Measurements from ENCODE around the gene HSPA9.

HSPA9 gene

DNA sequence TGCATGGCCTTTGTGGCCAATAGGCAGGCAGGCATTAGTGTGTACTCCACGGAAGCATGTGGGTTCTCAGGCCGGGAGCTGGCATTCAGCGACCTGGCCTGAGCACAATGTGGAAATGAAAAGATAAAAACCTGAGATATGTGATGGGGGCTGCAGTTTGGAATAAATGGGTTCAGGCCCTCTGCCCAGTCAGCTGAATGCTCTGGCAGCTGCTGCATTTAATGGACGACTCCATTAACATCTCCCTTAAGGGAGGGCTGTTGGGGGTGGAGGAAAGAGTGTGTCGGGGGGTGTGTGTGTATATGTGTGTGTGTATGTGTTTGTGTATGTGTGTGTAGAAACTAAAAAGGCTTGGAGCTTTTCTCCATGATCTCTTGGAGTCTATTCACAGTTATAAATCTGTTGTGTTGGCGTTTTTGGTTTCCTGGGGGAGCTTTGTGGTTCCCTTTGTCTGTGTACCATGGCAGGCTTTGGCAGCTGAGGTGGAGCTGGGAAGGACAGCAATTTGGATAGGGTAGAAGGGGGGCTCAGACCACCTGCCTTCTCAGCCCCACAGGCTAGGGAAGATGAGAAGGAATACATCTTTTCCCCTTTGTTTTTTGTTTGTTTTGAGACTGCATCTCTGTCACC is 27.3 kb upstream of the HSPA9 start:
- peaks cover 66% of the 10 kb centered on the region for H3K27me3 Mint-ChIP-seq (ENCODE audit: low read depth)
- no peaks in the 10 kb centered on the region for H3K36me3 Mint-ChIP-seq (ENCODE audit: low read depth)
- peaks cover 7% of the 10 kb centered on the region for H3K4me1 Mint-ChIP-seq (ENCODE audit: low read depth)
- no peaks in the 10 kb centered on the region for H3K9me3 Mint-ChIP-seq
- no peak overlapping the region for H3K27ac Mint-ChIP-seq
- no peak overlapping the region for H3K4me3 Mint-ChIP-seq

DNA sequence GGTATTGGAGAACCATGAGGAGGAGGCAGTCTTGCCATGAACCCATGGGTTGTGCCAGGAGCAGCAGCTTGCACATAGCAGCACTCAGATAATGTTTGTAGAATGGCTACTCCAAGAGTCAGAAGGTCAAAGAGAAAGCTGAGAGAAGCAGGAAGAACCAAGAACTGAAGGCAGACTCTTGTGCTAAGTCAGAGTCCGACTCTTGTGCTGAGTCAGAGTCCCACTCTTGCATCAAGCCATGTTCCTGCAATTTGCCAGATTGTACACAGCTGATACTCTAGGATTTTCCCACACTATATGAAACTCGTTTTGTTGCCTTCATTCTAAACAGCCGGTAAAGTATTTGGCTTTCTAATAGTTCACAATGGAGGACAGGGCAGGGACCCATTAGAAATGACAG is 26.2 kb upstream of the HSPA9 start:
- no peaks in the 10 kb centered on the region for H3K36me3 Mint-ChIP-seq (ENCODE audit: low read depth)
- no peak overlapping the region for H3K4me3 Mint-ChIP-seq
- H3K9me3 Mint-ChIP-seq = no peaks in the 10 kb centered on the region
- no peak overlapping the region for H3K27ac Mint-ChIP-seq
- H3K27me3 Mint-ChIP-seq (ENCODE audit: low read depth) = peaks cover 69% of the 10 kb centered on the region
- H3K4me1 Mint-ChIP-seq (ENCODE audit: low read depth) = peaks cover 7% of the 10 kb centered on the region

DNA sequence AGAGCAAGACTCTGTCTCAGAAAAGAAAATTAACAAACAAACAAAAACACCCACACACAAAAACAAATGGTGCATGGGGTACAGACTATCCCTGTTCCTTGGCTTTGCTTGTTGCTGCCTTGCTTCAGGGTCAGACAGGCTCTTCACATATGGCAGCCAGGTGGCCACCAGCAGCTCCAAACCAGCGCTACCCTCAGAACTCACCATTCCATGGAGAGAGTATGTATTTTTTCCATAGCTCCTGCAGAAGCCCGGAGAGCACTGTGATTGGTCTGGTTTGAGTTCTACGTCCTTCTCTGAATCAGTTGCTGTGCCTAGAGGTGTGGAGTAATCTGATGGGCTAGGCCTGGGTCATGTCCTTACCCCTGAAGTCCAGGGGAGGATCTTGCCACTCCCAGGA is 25.2 kb upstream of the HSPA9 start:
- Mint-ChIP-seq H3K9me3 (no peaks in the 10 kb centered on the region), H3K27ac (no peak overlapping the region), H3K36me3 (ENCODE audit: low read depth) (no peaks in the 10 kb centered on the region), H3K4me3 (no peak overlapping the region), H3K27me3 (ENCODE audit: low read depth) (peaks cover 67% of the 10 kb centered on the region), H3K4me1 (ENCODE audit: low read depth) (peaks cover 7% of the 10 kb centered on the region)

DNA sequence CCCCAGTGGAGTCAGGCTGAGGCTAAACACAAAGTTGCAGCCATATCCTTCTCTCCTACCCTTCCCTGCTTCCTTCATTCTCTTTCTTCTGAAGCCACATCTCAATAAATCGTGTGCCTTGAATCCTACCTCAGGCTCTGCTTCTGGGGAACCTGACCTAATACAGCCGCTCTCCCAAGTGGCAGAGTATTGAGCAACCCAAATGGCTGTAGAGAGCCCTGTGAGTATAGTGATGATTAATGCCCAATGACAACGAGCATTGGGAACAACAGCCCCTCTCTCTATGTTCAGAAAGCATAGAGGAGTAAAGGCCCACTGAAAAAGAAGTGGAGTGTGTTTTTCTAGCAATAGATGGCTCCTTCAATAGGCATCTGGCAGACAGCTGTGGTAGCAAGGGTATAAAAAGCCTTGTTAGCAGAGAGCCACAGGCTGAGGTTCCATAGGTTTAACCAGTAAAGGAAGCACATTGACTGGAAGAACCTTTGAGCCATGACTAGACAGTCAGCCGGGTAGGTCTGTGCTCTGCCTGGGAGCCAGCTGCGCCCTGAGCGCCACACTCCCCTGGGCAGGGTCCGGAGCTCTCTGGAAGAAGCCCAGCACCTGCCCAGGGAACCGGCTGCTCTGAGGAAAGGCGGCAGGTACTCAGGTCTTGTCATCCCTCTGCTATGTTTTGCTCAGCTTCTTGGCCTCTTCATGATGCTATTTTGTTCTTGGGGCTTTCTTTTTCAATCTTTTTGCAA is 22.6 kb upstream of the HSPA9 start:
- Mint-ChIP-seq H3K4me1 (ENCODE audit: low read depth) (peaks cover 3% of the 10 kb centered on the region), H3K27ac (no peak overlapping the region), H3K27me3 (ENCODE audit: low read depth) (peaks cover 53% of the 10 kb centered on the region), H3K4me3 (no peak overlapping the region), H3K36me3 (ENCODE audit: low read depth) (no peaks in the 10 kb centered on the region), H3K9me3 (no peaks in the 10 kb centered on the region)

DNA sequence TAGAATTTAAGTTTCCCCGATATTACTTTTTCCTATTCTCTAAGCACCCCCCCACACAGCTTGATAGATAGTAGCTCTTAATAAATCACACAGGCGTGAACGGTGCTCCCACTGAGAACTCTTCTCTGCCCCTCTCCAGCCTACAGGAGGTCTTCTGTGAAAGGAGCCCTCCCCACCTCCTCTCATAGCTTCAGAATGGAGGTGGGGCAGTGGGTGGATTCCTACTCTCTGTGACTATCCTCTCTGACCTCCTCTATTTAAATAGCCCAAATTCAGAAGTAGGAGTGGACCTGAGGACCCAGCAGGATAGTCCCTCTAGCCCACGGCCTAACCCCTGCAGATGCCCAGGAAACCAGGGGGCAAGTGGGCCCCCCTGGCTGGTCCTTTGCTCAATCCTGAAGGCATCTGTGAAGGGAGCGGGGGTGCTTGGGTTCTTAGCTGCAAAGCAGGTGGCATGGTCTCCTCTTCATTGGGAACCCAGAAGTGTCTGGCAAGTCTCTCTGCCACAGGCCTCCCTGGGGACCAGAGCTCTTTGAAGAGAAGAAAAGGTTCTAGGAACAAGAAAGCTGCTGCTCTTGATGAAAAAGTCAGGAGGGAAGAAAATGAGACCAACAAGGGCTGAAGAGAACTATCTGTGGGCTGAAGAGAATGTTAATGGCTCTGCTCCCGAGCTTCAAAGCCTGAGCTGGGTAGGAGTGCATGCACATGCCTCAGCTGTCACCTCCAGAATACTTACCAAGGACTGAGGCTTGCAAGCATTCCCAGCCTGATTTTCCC is 21.1 kb upstream of the HSPA9 start:
- H3K36me3 Mint-ChIP-seq (ENCODE audit: low read depth) = no peaks in the 10 kb centered on the region
- H3K4me3 Mint-ChIP-seq = no peak overlapping the region
- H3K4me1 Mint-ChIP-seq (ENCODE audit: low read depth) = no peaks in the 10 kb centered on the region
- H3K27ac Mint-ChIP-seq = no peak overlapping the region
- no peaks in the 10 kb centered on the region for H3K9me3 Mint-ChIP-seq
- peaks cover 45% of the 10 kb centered on the region for H3K27me3 Mint-ChIP-seq (ENCODE audit: low read depth)

DNA sequence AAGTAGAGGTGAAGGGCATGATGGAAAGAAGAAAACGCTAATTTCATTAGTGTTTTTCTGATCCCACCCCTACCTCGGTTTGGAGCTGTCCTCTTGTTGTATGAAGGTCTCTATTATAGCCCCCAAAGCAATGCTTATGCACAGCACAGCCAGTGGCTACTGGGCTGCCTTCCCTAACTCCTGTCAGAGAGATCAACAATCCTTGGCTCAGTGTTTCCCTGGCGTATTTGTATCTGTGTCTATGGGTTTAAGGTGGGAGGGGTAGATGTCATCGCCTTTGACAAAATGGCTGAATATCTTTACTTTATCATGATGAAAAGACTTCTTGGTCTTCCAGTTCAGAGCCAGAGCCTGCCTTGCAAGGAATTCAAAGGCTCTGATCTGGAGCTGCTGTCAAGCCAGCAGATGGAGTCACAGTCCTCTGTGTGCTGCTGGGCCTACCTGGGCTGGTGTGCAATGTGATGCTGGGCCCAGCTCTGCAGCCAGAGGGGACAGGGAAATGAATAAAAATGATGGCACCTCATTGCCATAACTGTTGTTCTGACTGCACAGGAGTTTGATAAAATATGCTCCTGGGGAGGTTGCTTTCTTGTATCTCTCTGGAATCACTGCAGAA is 20.1 kb upstream of the HSPA9 start:
- H3K4me3 Mint-ChIP-seq = no peak overlapping the region
- no peaks in the 10 kb centered on the region for H3K4me1 Mint-ChIP-seq (ENCODE audit: low read depth)
- no peak overlapping the region for H3K27ac Mint-ChIP-seq
- peaks cover 42% of the 10 kb centered on the region for H3K27me3 Mint-ChIP-seq (ENCODE audit: low read depth)
- H3K36me3 Mint-ChIP-seq (ENCODE audit: low read depth) = no peaks in the 10 kb centered on the region
- no peaks in the 10 kb centered on the region for H3K9me3 Mint-ChIP-seq

DNA sequence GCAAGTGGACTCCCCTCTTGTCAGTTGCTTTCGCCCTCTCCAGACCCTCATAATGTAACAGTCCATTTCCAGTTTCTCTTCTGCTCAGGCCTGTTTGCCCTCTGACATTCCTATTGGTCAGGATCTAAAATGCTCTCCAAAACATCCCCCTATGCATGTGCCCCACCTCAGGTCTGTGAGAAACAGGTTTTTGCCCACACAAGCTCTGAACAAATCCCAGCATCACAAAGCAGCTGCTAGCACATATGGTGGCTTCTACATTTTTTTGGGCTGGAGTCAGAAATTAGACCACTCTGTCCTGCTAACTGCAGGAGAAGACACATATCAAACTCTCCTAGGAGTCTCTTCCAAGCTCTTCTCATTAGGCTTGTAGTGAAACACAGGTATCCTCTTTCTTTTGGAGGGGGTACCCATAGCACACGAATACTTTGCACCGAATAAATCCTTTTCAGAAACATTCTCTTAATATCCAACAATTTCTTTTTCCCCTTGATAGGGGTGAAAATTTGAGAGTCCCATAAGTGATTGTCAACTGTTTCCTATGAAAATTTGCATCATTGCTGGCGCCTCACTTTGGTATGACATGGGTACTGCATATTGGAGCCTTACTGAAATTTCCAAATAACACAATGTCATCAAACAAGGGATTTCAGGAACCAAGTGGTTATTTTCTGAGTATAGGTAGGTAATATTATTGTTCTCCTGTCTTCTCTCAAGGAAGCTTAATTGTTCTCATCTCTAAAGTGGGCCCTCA is 19.3 kb upstream of the HSPA9 start:
- Mint-ChIP-seq H3K27ac (no peak overlapping the region), H3K4me1 (ENCODE audit: low read depth) (no peaks in the 10 kb centered on the region), H3K9me3 (no peaks in the 10 kb centered on the region), H3K36me3 (ENCODE audit: low read depth) (no peaks in the 10 kb centered on the region), H3K27me3 (ENCODE audit: low read depth) (peaks cover 40% of the 10 kb centered on the region), H3K4me3 (no peak overlapping the region)

DNA sequence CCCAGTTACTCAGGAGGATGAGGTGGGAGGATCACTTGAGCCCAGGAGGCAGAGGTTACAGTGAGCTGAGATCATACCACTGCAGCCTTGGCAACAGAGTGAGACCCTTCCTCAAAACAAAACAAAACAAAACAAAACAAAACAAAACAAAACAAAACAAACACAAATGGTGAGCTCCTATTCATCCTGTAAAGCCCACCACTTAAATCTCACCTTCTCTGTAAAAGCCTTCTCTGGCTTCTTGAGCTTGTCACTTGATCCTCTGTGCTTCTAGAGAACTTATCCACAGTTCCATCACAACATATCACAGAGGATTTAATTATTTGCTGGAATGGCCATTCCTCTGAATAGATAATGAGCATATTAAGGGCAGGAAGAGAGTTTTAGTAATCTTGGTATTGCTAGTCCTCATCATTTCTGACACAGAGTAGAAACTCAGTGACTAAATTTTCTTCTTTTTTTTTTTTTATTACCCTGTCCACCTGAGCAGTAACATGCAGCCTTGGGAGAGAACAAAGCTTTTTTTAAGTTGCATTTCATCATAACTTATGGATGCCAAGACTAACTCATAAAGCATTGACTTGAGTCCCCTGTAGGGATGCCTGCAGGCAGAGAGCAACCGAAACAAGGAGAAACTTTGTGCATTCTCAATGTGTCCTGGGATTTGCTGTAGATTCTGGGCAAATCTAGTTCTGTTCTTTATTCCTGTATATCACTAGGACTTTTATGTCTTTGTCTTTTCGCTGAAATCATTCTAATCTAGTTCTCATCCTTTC is 13.0 kb upstream of the HSPA9 start:
- H3K36me3 Mint-ChIP-seq (ENCODE audit: low read depth) = no peaks in the 10 kb centered on the region
- H3K4me1 Mint-ChIP-seq (ENCODE audit: low read depth) = no peaks in the 10 kb centered on the region
- H3K27me3 Mint-ChIP-seq (ENCODE audit: low read depth) = peaks cover 51% of the 10 kb centered on the region
- H3K9me3 Mint-ChIP-seq = no peaks in the 10 kb centered on the region
- no peak overlapping the region for H3K4me3 Mint-ChIP-seq
- no peak overlapping the region for H3K27ac Mint-ChIP-seq

DNA sequence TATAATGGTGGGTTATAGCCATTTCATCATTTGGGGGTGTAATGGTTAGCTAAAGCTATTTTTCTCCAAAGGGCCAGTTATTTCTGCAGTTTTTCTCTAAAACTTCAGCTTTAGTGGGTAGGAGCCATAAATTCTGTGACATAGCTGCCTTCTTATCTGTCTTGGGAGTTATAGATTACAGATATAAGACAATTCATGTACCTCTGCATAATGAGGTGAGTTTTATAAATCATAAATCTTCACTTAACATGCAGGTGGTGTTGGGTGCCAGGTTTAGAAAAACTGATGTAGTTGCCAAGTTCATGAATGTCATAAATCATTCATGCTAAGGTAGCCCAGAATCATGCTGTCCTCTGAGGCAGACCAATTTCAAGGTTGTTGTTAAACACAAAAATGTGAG is 10.0 kb upstream of the HSPA9 start:
- Mint-ChIP-seq H3K9me3 (no peaks in the 10 kb centered on the region), H3K4me1 (ENCODE audit: low read depth) (no peaks in the 10 kb centered on the region), H3K27ac (no peak overlapping the region), H3K4me3 (no peak overlapping the region), H3K36me3 (ENCODE audit: low read depth) (no peaks in the 10 kb centered on the region), H3K27me3 (ENCODE audit: low read depth) (peaks cover 48% of the 10 kb centered on the region)

DNA sequence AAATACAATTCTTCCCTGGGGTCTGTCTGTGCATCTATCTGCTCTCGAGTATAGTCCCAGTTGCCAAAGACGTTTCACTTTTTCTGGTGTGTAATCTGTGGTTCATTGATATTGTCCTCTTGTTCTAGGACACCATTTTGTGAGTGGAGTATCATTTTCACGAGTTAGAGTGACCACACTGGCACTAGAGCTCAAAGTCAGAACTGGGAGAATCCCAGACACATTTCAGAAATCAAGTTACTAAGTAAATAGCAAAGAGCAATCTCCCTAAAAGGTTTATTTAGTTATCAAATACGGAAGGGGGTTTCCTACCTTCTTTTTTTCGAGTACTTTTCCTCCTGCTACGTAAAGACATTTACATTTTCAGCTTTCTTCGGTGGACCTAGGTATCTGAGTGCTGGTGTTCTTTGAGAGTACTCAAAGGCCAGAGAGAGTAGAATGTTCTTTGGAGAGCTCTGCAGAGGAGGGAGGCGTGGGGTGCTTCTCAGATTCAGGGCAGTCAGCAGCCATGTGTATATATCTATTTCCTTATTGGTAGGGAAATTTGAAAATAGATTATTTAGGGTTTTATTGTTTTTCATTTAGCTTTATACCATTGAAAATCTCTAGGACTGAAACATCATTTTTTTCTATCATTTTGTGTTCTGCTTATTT is 8.9 kb upstream of the HSPA9 start:
- Mint-ChIP-seq H3K27ac (no peak overlapping the region), H3K27me3 (ENCODE audit: low read depth) (peaks cover 48% of the 10 kb centered on the region), H3K4me1 (ENCODE audit: low read depth) (peaks cover 2% of the 10 kb centered on the region), H3K4me3 (no peak overlapping the region), H3K36me3 (ENCODE audit: low read depth) (no peaks in the 10 kb centered on the region), H3K9me3 (no peaks in the 10 kb centered on the region)

DNA sequence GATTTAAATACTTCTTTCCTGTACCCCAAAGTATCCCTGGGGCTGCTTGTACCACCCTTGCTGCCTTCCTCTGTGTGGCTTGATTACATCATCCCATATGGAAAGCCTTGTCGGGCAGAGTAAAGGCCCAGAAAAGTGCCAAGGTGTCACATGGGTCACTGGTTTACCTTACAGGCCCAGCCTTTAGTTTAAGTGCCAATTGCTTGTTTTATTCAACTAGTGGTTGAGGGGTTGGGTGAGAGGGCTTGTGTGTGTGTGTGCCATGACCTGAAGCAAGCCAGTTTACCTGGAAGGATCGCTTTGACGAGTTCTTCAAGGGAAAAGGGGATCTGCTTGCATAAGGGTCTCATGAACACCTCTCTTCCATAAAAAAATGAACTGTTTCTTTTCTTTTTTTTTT is 7.8 kb upstream of the HSPA9 start:
- Mint-ChIP-seq H3K4me3 (no peak overlapping the region), H3K27me3 (ENCODE audit: low read depth) (peaks cover 38% of the 10 kb centered on the region), H3K9me3 (no peaks in the 10 kb centered on the region), H3K4me1 (ENCODE audit: low read depth) (peaks cover 2% of the 10 kb centered on the region), H3K36me3 (ENCODE audit: low read depth) (no peaks in the 10 kb centered on the region), H3K27ac (no peak overlapping the region)

DNA sequence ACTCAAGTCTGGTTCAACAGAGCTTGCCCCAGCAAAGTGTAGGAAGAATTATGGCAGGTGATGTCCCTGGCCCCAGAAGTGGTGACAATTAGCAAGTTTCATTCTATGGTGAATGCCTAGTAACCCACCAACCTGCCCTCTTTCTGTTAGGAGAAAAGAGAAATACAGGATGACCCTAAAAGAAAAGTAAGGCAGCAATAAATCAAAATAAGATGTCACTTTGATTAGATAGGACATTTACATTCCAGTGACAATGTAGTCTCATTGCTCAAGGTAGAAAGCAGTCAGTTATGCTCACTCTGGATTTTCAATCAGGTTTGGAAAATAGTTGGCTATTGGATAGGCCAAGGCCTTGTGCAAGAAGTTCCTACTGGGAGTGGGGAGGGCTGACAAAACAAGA is 5.6 kb upstream of the HSPA9 start:
- peaks cover 2% of the 10 kb centered on the region for H3K9me3 Mint-ChIP-seq
- peaks cover 6% of the 10 kb centered on the region for H3K4me1 Mint-ChIP-seq (ENCODE audit: low read depth)
- H3K27me3 Mint-ChIP-seq (ENCODE audit: low read depth) = peaks cover 24% of the 10 kb centered on the region
- H3K4me3 Mint-ChIP-seq = no peak overlapping the region
- peaks cover 2% of the 10 kb centered on the region for H3K36me3 Mint-ChIP-seq (ENCODE audit: low read depth)
- H3K27ac Mint-ChIP-seq = no peak overlapping the region

DNA sequence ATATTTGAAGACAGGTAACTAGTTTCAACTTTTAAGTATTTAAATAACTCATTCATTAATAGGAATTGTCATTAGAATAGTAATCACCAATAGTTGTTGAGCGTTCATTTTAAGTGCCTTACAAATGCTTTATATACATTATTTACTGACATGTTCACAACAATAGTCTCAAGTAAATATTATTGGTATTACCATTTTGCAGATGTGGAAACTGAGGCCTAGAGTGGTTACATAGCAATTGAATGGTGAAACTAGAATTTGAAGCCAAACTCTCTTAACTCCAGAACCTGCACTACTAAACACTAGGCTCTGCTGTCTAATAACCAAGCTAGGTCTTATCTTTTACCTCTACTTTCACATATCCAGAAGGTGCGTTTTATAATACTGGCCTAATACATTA is 4.8 kb upstream of the HSPA9 start:
- H3K4me3 Mint-ChIP-seq = no peak overlapping the region
- peaks cover 16% of the 10 kb centered on the region for H3K27me3 Mint-ChIP-seq (ENCODE audit: low read depth)
- peaks cover 9% of the 10 kb centered on the region for H3K4me1 Mint-ChIP-seq (ENCODE audit: low read depth)
- peaks cover 3% of the 10 kb centered on the region for H3K9me3 Mint-ChIP-seq
- H3K36me3 Mint-ChIP-seq (ENCODE audit: low read depth) = peaks cover 5% of the 10 kb centered on the region
- H3K27ac Mint-ChIP-seq = no peak overlapping the region

Measured in T-helper 1 cell treated with Interleukin-12 subunit alpha and Interleukin-12 subunit beta and Interleukin-4 antibody, amounts not matched to agents 30 μg/mL and 1 μg/mL, for 36 hours (primary cell).